Stimulated activated CD4-positive, alpha-beta T cell treated with anti-CD3 and anti-CD28 coated beads, Interleukin-15, amount 100 ng/mL, for 48 hours (primary cell): Measurements from ENCODE around the gene PTHLH.

Source experiments
- DNase-seq, 2 donors: peaks; one replicate each; pipeline ENCODE4 v3.0.0-alpha.2; 2020; ENCODE audit warnings: low read depth in 2 of 2

PTHLH gene

GRCh38 chr12:27937768-27938167 is 34.8 kb downstream of the PTHLH start:
- DNase-seq: no peak

- no peak for DNase-seq
Measured at GRCh38 chr12:27936196-27936595, 36.3 kb downstream of the PTHLH start.

DNA sequence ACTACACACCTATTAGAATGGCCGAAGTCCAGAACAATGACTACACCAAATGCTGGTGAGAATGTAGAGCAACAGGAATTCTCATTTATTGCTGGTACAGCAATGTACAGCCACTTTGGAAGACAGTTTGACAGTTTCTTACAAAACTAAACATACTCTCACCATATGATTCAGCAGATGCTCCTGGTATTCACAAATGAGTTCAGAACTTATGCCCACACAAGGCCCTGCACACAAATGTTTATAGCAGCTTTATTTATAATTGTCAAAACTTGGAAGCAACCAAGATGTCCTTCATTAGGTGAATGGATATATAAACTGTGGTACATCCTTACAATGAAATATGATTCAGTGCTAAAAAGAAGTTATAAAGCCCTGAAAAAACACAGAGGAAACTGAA is 38.3 kb downstream of the PTHLH start:
- DNase-seq: no peak

DNA sequence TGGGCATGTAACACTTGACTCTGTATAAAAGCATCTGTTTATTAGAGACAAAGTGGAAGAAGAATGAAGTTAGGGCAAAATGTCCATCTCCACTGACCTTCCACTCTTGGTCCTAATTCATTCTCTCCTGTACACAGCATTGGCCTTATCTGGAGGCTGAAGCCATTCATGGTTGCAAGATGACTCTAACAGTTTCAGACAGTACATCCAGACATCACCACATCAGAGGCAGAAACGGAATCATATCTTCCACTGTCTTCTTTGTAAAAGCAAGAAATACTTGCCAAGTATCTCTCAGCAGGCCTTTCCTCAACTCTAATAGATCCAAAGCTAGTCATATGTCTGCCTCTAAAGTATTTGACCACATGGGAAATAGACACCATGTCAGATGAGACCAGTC is 41.1 kb downstream of the PTHLH start:
- DNase-seq: no peak

DNA sequence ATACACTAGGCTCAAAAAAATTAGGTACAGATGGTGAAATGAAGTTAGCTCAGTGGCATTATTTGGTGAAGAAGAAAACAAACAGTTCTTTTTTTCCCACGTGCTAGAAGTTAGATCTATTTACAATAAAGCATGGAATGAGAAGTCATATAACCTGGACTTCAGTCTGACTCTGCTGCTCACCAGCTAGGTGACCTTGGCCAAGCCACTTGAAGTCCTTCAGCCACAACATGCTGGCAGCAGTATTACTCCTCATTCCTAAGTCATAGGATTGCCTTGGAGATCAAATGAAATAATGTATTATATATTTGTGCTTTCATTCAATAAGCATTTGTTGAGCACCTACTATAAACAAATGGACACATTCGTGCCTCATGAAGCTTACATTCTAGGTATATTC is 45.2 kb downstream of the PTHLH start:
- DNase-seq: no peak

GRCh38 chr12:27924350-27925135 is 48.0 kb downstream of the PTHLH start:
- DNase-seq: no peak

DNA sequence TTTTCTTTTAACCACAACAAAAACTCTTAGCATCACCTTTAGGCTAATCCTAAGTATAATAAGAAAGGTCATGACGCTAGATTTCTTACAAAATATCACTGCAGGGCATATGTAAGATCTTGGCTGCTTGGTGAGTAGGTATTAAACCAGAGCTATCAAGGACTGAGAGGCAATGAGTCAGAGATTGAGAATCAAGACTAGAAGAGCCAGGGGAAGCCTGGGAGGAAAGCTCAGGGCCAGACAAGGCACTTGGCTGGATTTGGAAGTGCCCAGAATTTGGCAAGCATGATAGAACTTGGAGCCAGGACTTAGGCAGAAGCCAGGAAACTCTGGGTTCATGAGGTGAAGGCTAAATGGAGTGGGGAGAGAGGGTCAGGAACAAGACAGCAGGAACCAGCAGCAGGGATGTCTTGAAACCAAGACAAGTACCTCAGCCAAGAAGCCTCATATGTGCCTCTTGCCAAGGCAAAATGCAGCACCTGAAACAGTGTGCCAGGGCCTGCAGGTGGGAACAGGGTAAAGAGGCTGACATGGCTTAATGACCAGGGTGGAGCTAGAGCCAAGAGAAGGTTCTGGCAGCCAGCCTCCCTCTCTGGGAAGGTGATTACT is 49.9 kb downstream of the PTHLH start:
- DNase-seq: no peak

DNA sequence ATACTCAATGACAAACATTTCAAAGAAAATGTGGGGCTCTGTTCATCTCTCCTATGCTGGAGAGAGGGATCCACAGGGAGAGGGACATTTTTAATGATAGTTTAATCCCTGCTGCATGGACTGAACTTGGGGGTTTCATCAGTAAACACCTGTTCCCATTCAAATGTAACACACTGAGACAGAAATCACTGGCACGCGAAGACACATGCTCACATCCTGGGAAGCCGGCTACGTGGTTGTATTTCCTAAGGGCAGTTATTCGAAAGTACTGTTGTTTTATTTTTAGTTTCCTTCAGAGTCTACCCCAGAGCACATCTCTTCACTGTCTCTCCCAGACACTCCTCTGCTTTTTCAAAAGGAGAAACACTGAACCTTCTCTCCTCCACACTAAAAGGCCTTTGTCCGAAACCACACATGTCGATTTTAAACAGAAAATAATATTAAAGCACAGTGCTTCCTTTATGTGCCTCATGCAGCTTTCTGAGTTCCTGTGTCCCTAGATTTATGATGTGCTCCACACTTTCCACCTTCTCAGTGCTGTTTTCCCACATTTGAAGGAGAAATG is 52.8 kb downstream of the PTHLH start:
- no peak for DNase-seq

GRCh38 chr12:27915536-27915935 is 57.0 kb downstream of the PTHLH start:
- no peak for DNase-seq

DNA sequence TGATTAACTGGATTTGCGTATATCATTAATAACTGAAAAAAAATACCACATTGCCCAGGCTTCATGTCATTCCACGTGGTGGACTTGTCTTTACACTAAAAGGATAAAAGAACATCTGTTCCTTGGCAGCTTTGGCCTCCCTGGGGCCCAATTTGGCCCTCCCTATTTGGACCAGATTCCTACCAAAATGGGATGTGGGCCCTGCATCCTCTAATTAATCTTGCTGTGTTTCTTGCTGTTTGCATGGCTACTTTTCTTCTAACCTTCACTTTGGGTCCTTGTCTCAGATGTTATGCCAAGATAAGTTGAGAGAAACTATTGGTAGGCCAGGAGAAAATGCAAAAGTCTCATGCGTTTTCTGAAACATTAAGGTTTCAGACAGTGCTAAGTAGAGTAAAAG is 57.5 kb downstream of the PTHLH start:
- DNase-seq: no peak

DNA sequence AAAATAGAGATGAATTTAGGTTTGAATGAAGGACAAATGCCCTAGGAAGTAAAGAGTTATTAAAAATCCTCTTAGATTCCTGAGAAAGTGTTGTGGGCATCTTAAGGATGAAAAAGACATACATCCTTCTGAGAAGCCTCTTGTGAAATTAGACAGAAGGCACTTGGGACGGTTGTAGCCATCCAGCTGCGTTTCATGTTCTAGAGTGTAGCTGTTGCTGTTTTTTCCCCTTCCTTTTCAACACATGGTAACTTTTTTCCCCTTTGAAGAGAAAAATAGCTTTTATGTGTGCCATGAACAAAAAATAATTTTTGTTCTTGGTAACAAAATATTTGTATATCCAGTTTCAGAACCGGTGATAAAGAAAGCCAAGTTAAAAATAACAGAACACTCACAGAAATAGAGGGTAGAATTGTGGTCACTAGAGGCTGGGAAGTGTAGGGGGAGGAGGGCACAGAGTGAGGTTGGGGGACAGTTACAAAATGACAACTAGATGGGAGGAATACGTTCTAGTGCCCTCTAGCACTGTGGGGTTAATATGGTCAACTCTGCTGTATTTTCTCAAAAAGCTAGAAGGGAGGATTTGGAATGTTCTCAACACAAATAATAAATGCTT is 58.4 kb downstream of the PTHLH start:
- DNase-seq: no peak

DNA sequence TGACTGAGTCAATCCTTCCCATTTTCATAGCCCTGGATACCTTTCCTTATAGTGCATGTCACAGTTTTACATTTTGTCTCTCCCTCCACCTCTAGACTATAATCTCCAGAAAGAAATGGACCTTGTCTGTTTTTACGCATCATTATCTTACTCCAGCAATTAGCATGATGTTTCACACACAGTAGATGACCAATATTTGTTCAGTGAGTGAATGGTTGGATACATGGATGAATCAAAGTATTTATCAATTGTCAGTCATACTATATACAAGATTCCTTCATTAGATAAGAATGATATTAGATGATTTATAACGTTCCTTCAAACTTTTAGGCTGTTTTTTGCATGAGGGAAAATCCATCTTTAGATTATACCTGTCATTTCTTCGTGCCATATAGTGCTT is 61.1 kb downstream of the PTHLH start:
- no peak for DNase-seq
